KMS-11 (cell line): ENCODE data around the gene RPE.

Experiments used
- H2AFZ ChIP-seq: fragments of 200-600 bp; sonication (generic); 2 replicates; pipeline ENCODE4 v1.6.1; 2016; ENCODE audit warnings: antibody characterized with exemption, mixed run types, low read depth
- H3K27ac ChIP-seq: fragments of 200-600 bp; sonication (generic); 2 replicates; pipeline ENCODE4 v1.6.1; 2016; ENCODE audit warnings: mild to moderate bottlenecking, mixed run types
- H3K27me3 ChIP-seq: fragments of 200-600 bp; sonication (generic); 2 replicates; pipeline ENCODE4 v1.6.1; 2017; ENCODE audit warnings: mild to moderate bottlenecking, low read depth, mixed run types, moderate library complexity; ENCODE audit not compliant: insufficient read depth
- H3K36me3 ChIP-seq: fragments of 200-600 bp; sonication (generic); 2 replicates; pipeline ENCODE4 v1.6.1; 2017; ENCODE audit warnings: mild to moderate bottlenecking, mixed run types; ENCODE audit not compliant: insufficient read depth
- H3K4me1 ChIP-seq: fragments of 200-600 bp; sonication (generic); 2 replicates; pipeline ENCODE4 v1.6.1; 2016; ENCODE audit warnings: mild to moderate bottlenecking, low read depth, mixed run types; ENCODE audit not compliant: poor library complexity, severe bottlenecking
- H3K4me2 ChIP-seq: fragments of 200-600 bp; sonication (generic); 2 replicates; pipeline ENCODE4 v1.7.0; 2016; ENCODE audit warnings: mild to moderate bottlenecking, mixed run types
- H3K4me3 ChIP-seq: fragments of 200-600 bp; sonication (generic); IDR thresholded peaks from 2 replicates; pipeline ENCODE4 v1.6.1; 2017; ENCODE audit warnings: low read depth, low read length, mixed read lengths; ENCODE audit not compliant: insufficient read depth
- H3K79me2 ChIP-seq: fragments of 200-600 bp; sonication (generic); 2 replicates; pipeline ENCODE4 v1.6.1; 2016; ENCODE audit warnings: low read depth, mixed run types; ENCODE audit not compliant: insufficient read depth
- H3K9ac ChIP-seq: fragments of 200-600 bp; sonication (generic); 2 replicates; pipeline ENCODE4 v1.6.1; 2016; ENCODE audit warnings: mild to moderate bottlenecking, mixed run types
- H4K20me1 ChIP-seq: fragments of 200-600 bp; sonication (generic); 2 replicates; pipeline ENCODE4 v1.6.1; 2016; ENCODE audit warnings: mild to moderate bottlenecking, mixed run types; ENCODE audit not compliant: insufficient read depth
- TF ChIP-seq, protein P1 (sequence below): fragments of 200-600 bp; sonication (generic); conservative IDR thresholded peaks from 2 replicates; pipeline ENCODE4 v1.6.1; 2017; ENCODE audit warnings: low read depth, mild to moderate bottlenecking, antibody characterized with exemption, low read length, moderate library complexity, mixed read lengths

Gene RPE

DNA sequence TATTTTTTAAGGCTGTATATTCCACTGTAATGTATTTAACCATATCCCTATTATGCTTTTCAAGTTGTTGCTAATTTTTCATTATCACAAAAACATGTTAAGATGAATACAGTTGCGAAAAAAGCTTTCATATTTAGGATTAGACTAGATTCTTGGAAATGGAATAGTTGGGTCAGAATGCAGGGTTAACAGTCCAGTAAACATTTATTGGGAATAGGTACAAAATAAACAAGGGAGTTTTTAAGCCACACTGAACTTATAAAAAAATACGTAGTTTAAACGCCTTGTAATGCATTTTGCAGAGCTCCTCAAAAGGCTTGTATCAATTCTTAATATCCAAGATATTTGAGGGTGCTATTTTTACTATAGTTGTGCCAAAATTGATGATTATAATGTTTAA lies 35.6 kb downstream of the RPE start:
- Histone ChIP-seq H3K27ac (no peak overlapping the region), H3K79me2 (no peaks in the 10 kb centered on the region), H4K20me1 (no peaks in the 10 kb centered on the region), H2AFZ (no peak overlapping the region), H3K9ac (no peak overlapping the region), H3K4me2 (no peak overlapping the region), H3K27me3 (no peaks in the 10 kb centered on the region), H3K4me3 (no peak overlapping the region), H3K36me3 (no peaks in the 10 kb centered on the region), H3K4me1 (no peaks in the 10 kb centered on the region)
- TF ChIP-seq, protein P1, sequence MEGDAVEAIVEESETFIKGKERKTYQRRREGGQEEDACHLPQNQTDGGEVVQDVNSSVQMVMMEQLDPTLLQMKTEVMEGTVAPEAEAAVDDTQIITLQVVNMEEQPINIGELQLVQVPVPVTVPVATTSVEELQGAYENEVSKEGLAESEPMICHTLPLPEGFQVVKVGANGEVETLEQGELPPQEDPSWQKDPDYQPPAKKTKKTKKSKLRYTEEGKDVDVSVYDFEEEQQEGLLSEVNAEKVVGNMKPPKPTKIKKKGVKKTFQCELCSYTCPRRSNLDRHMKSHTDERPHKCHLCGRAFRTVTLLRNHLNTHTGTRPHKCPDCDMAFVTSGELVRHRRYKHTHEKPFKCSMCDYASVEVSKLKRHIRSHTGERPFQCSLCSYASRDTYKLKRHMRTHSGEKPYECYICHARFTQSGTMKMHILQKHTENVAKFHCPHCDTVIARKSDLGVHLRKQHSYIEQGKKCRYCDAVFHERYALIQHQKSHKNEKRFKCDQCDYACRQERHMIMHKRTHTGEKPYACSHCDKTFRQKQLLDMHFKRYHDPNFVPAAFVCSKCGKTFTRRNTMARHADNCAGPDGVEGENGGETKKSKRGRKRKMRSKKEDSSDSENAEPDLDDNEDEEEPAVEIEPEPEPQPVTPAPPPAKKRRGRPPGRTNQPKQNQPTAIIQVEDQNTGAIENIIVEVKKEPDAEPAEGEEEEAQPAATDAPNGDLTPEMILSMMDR, result no peak

- no peaks in the 10 kb centered on the region for H3K36me3 ChIP-seq
- TF ChIP-seq, protein P1, result no peak
- no peak overlapping the region for H2AFZ ChIP-seq
Measured at GRCh38 chr2:210046851-210047500, 44.5 kb downstream of the RPE start.

DNA sequence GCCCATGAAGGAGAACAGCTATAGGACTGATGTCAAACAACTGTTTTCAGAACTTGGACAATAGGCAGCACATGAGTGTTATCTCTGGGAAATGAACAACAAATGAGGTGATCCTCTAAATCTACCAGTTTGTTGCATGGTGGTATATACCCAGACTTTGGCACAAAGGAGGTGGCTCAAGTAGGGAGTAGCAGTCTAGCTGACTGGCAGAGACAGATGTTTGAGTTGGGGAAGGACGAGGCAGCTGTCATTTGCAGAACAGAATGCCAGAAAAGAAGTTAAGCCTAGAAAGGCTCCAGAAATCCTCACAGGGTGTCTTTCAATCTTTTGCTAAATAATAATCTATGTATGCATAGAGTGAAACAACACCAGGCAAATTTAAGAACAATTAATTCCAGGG lies 47.4 kb downstream of the RPE start:
- Histone ChIP-seq H3K79me2 (no peaks in the 10 kb centered on the region), H3K27ac (no peak overlapping the region), H3K9ac (no peak overlapping the region), H3K36me3 (no peaks in the 10 kb centered on the region), H3K27me3 (no peaks in the 10 kb centered on the region), H3K4me2 (no peak overlapping the region), H4K20me1 (no peaks in the 10 kb centered on the region), H2AFZ (no peak overlapping the region), H3K4me3 (no peak overlapping the region), H3K4me1 (no peaks in the 10 kb centered on the region)
- TF ChIP-seq, protein P1, result no peak

More at GRCh38 chr2:210046851-210047500, 44.5 kb downstream of the RPE start:
- H3K27me3 ChIP-seq, result no peaks in the 10 kb centered on the region
- no peak overlapping the region for H3K4me3 ChIP-seq
- H3K4me1 ChIP-seq, result no peaks in the 10 kb centered on the region
- H4K20me1 ChIP-seq, result no peaks in the 10 kb centered on the region
- H3K79me2 ChIP-seq, result no peaks in the 10 kb centered on the region
- H3K9ac ChIP-seq, result no peak overlapping the region
- H3K4me2 ChIP-seq, result no peak overlapping the region
- H3K27ac ChIP-seq, result no peak overlapping the region

GRCh38 chr2:210050885-210051284 lies 48.4 kb downstream of the RPE start:
- no peak overlapping the region for H2AFZ ChIP-seq
- no peaks in the 10 kb centered on the region for H4K20me1 ChIP-seq
- TF ChIP-seq, protein P1, result no peak
- H3K79me2 ChIP-seq, result no peaks in the 10 kb centered on the region
- H3K36me3 ChIP-seq, result no peaks in the 10 kb centered on the region
- H3K27me3 ChIP-seq, result no peaks in the 10 kb centered on the region
- no peak overlapping the region for H3K4me3 ChIP-seq
- no peaks in the 10 kb centered on the region for H3K4me1 ChIP-seq
- H3K9ac ChIP-seq, result no peak overlapping the region
- H3K27ac ChIP-seq, result no peak overlapping the region
- H3K4me2 ChIP-seq, result no peak overlapping the region
